HepG2 (cell line): ENCODE measurements around the gene PSAP.

Experiments used
- MYC ChIP-seq: sonication (generic); formaldehyde crosslinking; IDR thresholded peaks from 2 replicates; pipeline ENCODE4 v1.9.0; 2021; ENCODE audit warnings: missing genetic modification reagents, borderline replicate concordance
- RXRA ChIP-seq: sonication (generic); formaldehyde crosslinking; IDR thresholded peaks from 2 replicates; pipeline ENCODE4 v1.5.1; 2020; ENCODE audit warnings: missing genetic modification reagents
- ZNF512 ChIP-seq: sonication (generic); formaldehyde crosslinking; IDR thresholded peaks from 2 replicates; pipeline ENCODE4 v1.4.0; 2020; ENCODE audit warnings: mild to moderate bottlenecking, missing genetic modification reagents
- TF ChIP-seq, protein P1 (sequence below): sonication (generic); formaldehyde crosslinking; IDR thresholded peaks from 2 replicates; pipeline ENCODE4 v1.9.0; 2021; ENCODE audit warnings: missing genetic modification reagents, borderline replicate concordance
- TF ChIP-seq, protein P2 (sequence below): sonication (generic); formaldehyde crosslinking; IDR thresholded peaks from 2 replicates; pipeline ENCODE4 v1.5.0; 2020; ENCODE audit warnings: mild to moderate bottlenecking, missing genetic modification reagents, moderate library complexity
- TF ChIP-seq, protein P3 (sequence below): sonication (generic); formaldehyde crosslinking; IDR thresholded peaks from 2 replicates; pipeline ENCODE4 v1.4.0; 2020; ENCODE audit warnings: missing genetic modification reagents

- TF ChIP-seq RXRA (no peak), MYC (CRISPR knock-in tag) (no peak), ZNF512 (CRISPR knock-in tag) (no peak)
- TF ChIP-seq, protein P1, sequence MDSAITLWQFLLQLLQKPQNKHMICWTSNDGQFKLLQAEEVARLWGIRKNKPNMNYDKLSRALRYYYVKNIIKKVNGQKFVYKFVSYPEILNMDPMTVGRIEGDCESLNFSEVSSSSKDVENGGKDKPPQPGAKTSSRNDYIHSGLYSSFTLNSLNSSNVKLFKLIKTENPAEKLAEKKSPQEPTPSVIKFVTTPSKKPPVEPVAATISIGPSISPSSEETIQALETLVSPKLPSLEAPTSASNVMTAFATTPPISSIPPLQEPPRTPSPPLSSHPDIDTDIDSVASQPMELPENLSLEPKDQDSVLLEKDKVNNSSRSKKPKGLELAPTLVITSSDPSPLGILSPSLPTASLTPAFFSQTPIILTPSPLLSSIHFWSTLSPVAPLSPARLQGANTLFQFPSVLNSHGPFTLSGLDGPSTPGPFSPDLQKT (CRISPR knock-in tag), result no peak
- TF ChIP-seq, protein P2, sequence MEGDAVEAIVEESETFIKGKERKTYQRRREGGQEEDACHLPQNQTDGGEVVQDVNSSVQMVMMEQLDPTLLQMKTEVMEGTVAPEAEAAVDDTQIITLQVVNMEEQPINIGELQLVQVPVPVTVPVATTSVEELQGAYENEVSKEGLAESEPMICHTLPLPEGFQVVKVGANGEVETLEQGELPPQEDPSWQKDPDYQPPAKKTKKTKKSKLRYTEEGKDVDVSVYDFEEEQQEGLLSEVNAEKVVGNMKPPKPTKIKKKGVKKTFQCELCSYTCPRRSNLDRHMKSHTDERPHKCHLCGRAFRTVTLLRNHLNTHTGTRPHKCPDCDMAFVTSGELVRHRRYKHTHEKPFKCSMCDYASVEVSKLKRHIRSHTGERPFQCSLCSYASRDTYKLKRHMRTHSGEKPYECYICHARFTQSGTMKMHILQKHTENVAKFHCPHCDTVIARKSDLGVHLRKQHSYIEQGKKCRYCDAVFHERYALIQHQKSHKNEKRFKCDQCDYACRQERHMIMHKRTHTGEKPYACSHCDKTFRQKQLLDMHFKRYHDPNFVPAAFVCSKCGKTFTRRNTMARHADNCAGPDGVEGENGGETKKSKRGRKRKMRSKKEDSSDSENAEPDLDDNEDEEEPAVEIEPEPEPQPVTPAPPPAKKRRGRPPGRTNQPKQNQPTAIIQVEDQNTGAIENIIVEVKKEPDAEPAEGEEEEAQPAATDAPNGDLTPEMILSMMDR (CRISPR knock-in tag), result no peak
- TF ChIP-seq, protein P3, sequence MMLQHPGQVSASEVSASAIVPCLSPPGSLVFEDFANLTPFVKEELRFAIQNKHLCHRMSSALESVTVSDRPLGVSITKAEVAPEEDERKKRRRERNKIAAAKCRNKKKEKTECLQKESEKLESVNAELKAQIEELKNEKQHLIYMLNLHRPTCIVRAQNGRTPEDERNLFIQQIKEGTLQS, result no peak
Observed at GRCh38 chr10:71802715-71803488, 48.1 kb downstream of the PSAP start.
